ENCODE data around the gene HHLA2. TPM values are rescaled to one million over a fixed set of nuclear protein-coding genes. Genes with fewer than 3 reads are reported as not detected.

HHLA2 gene
- total and polyA plus RNA-seq, 2 experiments from 2014 or later: not detected

DNA sequence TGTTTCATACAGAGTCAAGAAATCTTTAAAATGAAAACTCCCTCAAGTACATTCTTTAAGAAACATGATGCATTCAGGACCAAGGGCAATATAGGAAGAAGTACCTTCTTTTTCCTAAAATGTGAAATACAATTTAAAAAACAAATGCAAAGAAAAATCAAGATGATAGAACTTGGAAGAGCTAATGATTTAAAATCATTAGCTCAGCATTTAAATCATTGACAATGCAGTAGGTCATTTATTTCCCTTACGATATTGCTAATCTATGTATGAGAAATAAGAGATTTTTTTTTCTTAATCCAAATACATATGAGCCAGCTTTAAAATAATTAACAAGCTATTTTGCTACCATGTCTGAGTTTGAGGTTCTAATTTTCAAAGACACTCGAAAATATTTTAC is 105.5 kb downstream of the HHLA2 start (continued):
- TF ChIP-seq REST (IDR thresholded peaks at IDR 0.05; ENCODE audit: unreplicated experiment) (no peak), ETS1 (IDR thresholded peaks at IDR 0.05) (no peak)

GRCh38 chr3:108403198-108403597 is 106.8 kb downstream of the HHLA2 start:
- Histone ChIP-seq H4K20me1 (replicated peaks; ENCODE audit: insufficient read depth) (no peaks in the 10 kb centered on the region), H3K27me3 (ENCODE audit: insufficient read depth) (no peaks in the 10 kb centered on the region), H3K27ac (ENCODE audit: low read depth) (no peak overlapping the region), H3F3A (replicated peaks; ENCODE audit: low read depth) (no peaks in the 10 kb centered on the region), H3K36me3 (ENCODE audit: insufficient read depth) (no peaks in the 10 kb centered on the region), H3K79me2 (replicated peaks; ENCODE audit: insufficient read depth) (no peaks in the 10 kb centered on the region), H3K9me2 (ENCODE audit: insufficient read depth) (no peaks in the 10 kb centered on the region), H3K4me2 (no peak overlapping the region), H3K4me1 (ENCODE audit: insufficient read depth) (0 out of 2 replicates have a peak, but pooled peaks cover 9% of the 10 kb centered on the region), H3K4me3 (no peak overlapping the region), H2AFZ (no peak overlapping the region)
- DNase-seq (ENCODE audit: low spot score): no peak
- Mint-ChIP-seq H3K27ac (no peak overlapping the region), H3K27me3 (ENCODE audit: insufficient read depth, low read depth, poor library complexity) (peaks cover 3% of the 10 kb centered on the region), H3K36me3 (ENCODE audit: low read depth) (no peaks in the 10 kb centered on the region), H3K4me3 (no peak overlapping the region), H3K4me1 (peaks cover 25% of the 10 kb centered on the region), H3K9me3 (no peaks in the 10 kb centered on the region)
- ATAC-seq: no peak
- TF ChIP-seq JUNB (IDR thresholded peaks at IDR 0.05; ENCODE audit: unreplicated experiment): no peak
- TF ChIP-seq NANOG (IDR thresholded peaks at IDR 0.05; ENCODE audit: borderline replicate concordance): no peak
- TF ChIP-seq REST (IDR thresholded peaks at IDR 0.05; ENCODE audit: unreplicated experiment): no peak
- no peak for TF ChIP-seq STAT1 (IDR thresholded peaks at IDR 0.05; ENCODE audit: unreplicated experiment)
- TF ChIP-seq ZNF331 (CRISPR knock-in tag; IDR thresholded peaks at IDR 0.05; ENCODE audit: low read depth): no peak
- no peak for TF ChIP-seq EZH2phosphoT487 (IDR thresholded peaks at IDR 0.05; ENCODE audit: unreplicated experiment)
- TF ChIP-seq CREB1 (CRISPR knock-in tag; IDR thresholded peaks at IDR 0.05; ENCODE audit: low read depth): no peak
- no peak for TF ChIP-seq CTCF (conservative IDR thresholded peaks at IDR 0.05; ENCODE audit: low read depth in 2 of 2)
- TF ChIP-seq POLR2AphosphoS5 (IDR thresholded peaks at IDR 0.05; ENCODE audit: low read depth): no peak
- TF ChIP-seq ZNF114 (CRISPR knock-in tag; IDR thresholded peaks at IDR 0.05): no peak

Measured in GM23338 (cell line).